ENCODE data around the gene CD68.

CD68 gene

GRCh38 chr17:7561028-7561575 lies 18.3 kb upstream of the CD68 start:
- DNase-seq (ENCODE audit: extremely low read depth, insufficient read length): peak; percentile 87
- peak overlapping the region; percentile 86 for H3K4me3 ChIP-seq (replicated peaks; ENCODE audit: low read depth, low read length)
- peak; percentile 92 for TF ChIP-seq CTCF (IDR thresholded peaks at IDR 0.05; ENCODE audit: insufficient read depth, low read length, poor library complexity, severe bottlenecking)

GRCh38 chr17:7561589-7562207 lies 17.7 kb upstream of the CD68 start, which contains the start of gene SENP3:
Gene SENP3 (plus strand): TSS chr17:7561919. CDS start chr17:7563077, 1,158 bp downstream.
- peak; percentile 93 for DNase-seq (ENCODE audit: extremely low read depth, insufficient read length)
- Histone ChIP-seq H3K4me3 (replicated peaks; ENCODE audit: low read depth, low read length) (peak within 1 kb of the TSS; percentile 86), H3K36me3 (ENCODE audit: control insufficient read depth, insufficient read depth, low read length) (peaks cover 14% of the 10 kb centered on the region), H3K27me3 (replicated peaks; ENCODE audit: control insufficient read depth, insufficient read depth, low read length) (no peaks in the 10 kb centered on the region)
- no peak for TF ChIP-seq CTCF (IDR thresholded peaks at IDR 0.05; ENCODE audit: insufficient read depth, low read length, poor library complexity, severe bottlenecking)

More at GRCh38 chr17:7561028-7561575, 18.3 kb upstream of the CD68 start:
- Histone ChIP-seq H3K36me3 (ENCODE audit: control insufficient read depth, insufficient read depth, low read length) (peaks cover 14% of the 10 kb centered on the region), H3K27me3 (replicated peaks; ENCODE audit: control insufficient read depth, insufficient read depth, low read length) (no peaks in the 10 kb centered on the region)

- no peak for TF ChIP-seq CTCF (IDR thresholded peaks at IDR 0.05; ENCODE audit: insufficient read depth, low read length, poor library complexity, severe bottlenecking)
- peaks cover 16% of the 10 kb centered on the region for H3K36me3 ChIP-seq (ENCODE audit: control insufficient read depth, insufficient read depth, low read length)
- no peaks in the 10 kb centered on the region for H3K27me3 ChIP-seq (replicated peaks; ENCODE audit: control insufficient read depth, insufficient read depth, low read length)
- H3K4me3 ChIP-seq (replicated peaks; ENCODE audit: low read depth, low read length): peak overlapping the region; percentile 86
- no peak for DNase-seq (ENCODE audit: extremely low read depth, insufficient read length)
Measured at GRCh38 chr17:7562208-7562605, 17.2 kb upstream of the CD68 start.

- Histone ChIP-seq H3K4me3 (replicated peaks; ENCODE audit: low read depth, low read length) (peak overlapping the region; percentile 86), H3K36me3 (ENCODE audit: control insufficient read depth, insufficient read depth, low read length) (peaks cover 16% of the 10 kb centered on the region), H3K27me3 (replicated peaks; ENCODE audit: control insufficient read depth, insufficient read depth, low read length) (no peaks in the 10 kb centered on the region)
- no peak for TF ChIP-seq CTCF (IDR thresholded peaks at IDR 0.05; ENCODE audit: insufficient read depth, low read length, poor library complexity, severe bottlenecking)
- no peak for DNase-seq (ENCODE audit: extremely low read depth, insufficient read length)
Measured at GRCh38 chr17:7563115-7563869, 16.1 kb upstream of the CD68 start.

- Histone ChIP-seq H3K36me3 (ENCODE audit: control insufficient read depth, insufficient read depth, low read length) (peaks cover 23% of the 10 kb centered on the region), H3K27me3 (replicated peaks; ENCODE audit: control insufficient read depth, insufficient read depth, low read length) (no peaks in the 10 kb centered on the region), H3K4me3 (replicated peaks; ENCODE audit: low read depth, low read length) (no peak overlapping the region)
- DNase-seq (ENCODE audit: extremely low read depth, insufficient read length): no peak
- TF ChIP-seq CTCF (IDR thresholded peaks at IDR 0.05; ENCODE audit: insufficient read depth, low read length, poor library complexity, severe bottlenecking): no peak
Measured at GRCh38 chr17:7569571-7569970, 9.9 kb upstream of the CD68 start.
